ENCODE measurements around the gene DYNC1I2. TPM values are rescaled to one million over a fixed set of nuclear protein-coding genes. Genes with fewer than 3 reads are reported as not detected.

DYNC1I2 gene
- polyA plus RNA-seq, 1 donor from 2014 or later: 28.3 TPM

GRCh38 chr2:171703574-171704347 lies 16.5 kb downstream of the DYNC1I2 start:
- no peak overlapping the region for H3K27ac Mint-ChIP-seq
- peaks cover 7 to 12% (median 9%) of the 10 kb centered on the region in 3 donors for H3K4me1 Mint-ChIP-seq
- no peaks in the 10 kb centered on the region for H3K9me3 Mint-ChIP-seq
- no peaks in the 10 kb centered on the region for H3K36me3 Mint-ChIP-seq
- no peak overlapping the region for H3K4me3 Mint-ChIP-seq
- H3K27me3 Mint-ChIP-seq: no peaks in the 10 kb centered on the region

DNA sequence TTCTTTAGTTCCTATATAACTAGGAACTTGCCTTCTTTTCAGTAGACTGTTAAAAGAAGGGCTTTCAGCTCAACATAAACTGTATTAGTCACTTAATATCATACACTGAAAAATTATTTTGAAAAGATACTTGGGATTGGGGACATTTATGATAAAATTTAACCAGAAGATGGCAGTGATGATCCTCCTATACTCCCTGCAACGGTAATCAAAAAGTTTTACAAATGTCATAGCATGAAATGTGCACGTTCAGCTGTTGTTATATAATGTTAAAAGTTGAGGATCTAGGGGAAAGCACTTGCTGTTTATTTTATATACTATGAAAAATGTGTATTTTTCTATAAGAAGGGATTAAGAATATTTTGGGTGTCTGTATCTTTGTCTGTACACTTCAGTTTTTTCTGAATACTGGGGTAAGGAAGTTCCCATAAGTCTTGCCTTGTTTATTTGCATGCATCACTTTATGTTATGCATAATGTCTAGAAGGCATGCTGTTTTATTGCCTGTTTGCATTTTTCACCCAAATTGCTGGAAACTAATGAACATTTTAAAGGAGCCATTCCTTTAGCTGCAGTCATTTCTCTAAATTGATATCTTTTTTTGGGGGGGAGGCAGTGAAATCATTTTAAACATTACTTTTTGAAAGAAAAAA lies 19.0 kb downstream of the DYNC1I2 start:
- H3K27ac Mint-ChIP-seq: no peak overlapping the region
- H3K4me1 Mint-ChIP-seq: peaks cover 7 to 12% (median 9%) of the 10 kb centered on the region in 3 donors
- no peak overlapping the region for H3K4me3 Mint-ChIP-seq
- no peaks in the 10 kb centered on the region for H3K9me3 Mint-ChIP-seq
- no peaks in the 10 kb centered on the region for H3K27me3 Mint-ChIP-seq
- no peaks in the 10 kb centered on the region for H3K36me3 Mint-ChIP-seq

DNA sequence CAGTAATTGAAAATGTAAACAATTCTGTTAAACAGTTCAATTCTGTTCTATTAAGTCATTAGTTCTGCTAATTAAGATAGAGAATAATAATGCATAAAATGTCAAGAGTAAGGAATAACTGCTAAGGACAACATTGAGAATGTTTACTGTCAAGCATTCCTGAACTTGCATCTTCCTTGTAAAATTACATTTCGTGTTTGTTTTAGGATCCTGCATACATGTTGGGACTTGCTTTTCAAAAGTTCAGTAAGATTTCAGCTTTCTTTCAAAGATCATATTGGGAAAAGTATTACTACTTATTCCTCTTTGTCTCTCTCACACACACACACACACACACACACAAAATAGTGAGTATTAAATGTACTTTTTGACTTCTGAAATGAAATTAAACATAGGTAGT lies 20.5 kb downstream of the DYNC1I2 start:
- Mint-ChIP-seq H3K27ac (no peak overlapping the region), H3K36me3 (no peaks in the 10 kb centered on the region), H3K9me3 (no peaks in the 10 kb centered on the region), H3K27me3 (no peaks in the 10 kb centered on the region), H3K4me3 (no peak overlapping the region), H3K4me1 (peaks cover 7 to 12% (median 9%) of the 10 kb centered on the region in 3 donors)

DNA sequence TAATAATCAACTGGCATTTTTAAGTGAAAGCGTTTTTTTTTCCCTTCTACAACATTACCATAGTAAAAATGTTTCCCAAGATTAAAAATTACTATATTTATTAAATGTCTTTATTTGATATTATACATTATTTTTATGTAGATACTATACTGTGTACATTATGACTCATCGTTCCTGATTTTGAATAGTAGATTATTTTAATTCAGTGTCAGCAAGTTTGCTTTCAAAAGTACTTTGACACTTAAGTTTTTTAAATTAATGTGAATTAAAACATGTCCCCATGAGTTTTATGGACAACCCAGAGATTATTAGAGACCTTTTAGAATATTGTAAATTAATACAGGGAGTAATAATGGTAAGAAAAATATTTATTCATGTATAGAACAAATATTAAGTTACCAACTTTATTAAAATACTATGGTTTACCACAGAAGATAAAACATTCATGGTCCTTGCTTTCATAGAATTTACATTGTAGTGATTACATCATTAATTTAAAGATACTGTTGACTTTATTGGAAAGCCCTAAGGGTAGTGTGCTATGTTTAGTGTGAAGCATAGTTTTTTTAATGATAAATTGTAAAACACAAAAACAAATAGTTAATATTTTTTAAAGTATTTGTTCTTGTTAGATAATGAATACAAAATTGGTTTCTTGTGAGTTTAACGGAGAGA lies 21.9 kb downstream of the DYNC1I2 start:
- H3K9me3 Mint-ChIP-seq: no peaks in the 10 kb centered on the region
- no peaks in the 10 kb centered on the region for H3K27me3 Mint-ChIP-seq
- H3K36me3 Mint-ChIP-seq: peaks cover 3% of the 10 kb centered on the region
- H3K4me1 Mint-ChIP-seq: peaks cover 2 to 6% (median 3%) of the 10 kb centered on the region in 3 donors
- no peak overlapping the region for H3K4me3 Mint-ChIP-seq
- H3K27ac Mint-ChIP-seq: no peak overlapping the region

- no peak overlapping the region for H3K27ac Mint-ChIP-seq
- no peaks in the 10 kb centered on the region for H3K9me3 Mint-ChIP-seq
- no peaks in the 10 kb centered on the region for H3K27me3 Mint-ChIP-seq
- H3K36me3 Mint-ChIP-seq: peaks cover 3% of the 10 kb centered on the region
- H3K4me3 Mint-ChIP-seq: no peak overlapping the region
- H3K4me1 Mint-ChIP-seq: peaks cover 0 to 2% (median 2%) of the 10 kb centered on the region in 3 donors
Measured at GRCh38 chr2:171711351-171711750, 24.1 kb downstream of the DYNC1I2 start.

- Mint-ChIP-seq H3K36me3 (peaks cover 3% of the 10 kb centered on the region), H3K4me1 (no peaks in the 10 kb centered on the region), H3K9me3 (no peaks in the 10 kb centered on the region), H3K4me3 (no peak overlapping the region), H3K27ac (no peak overlapping the region), H3K27me3 (no peaks in the 10 kb centered on the region)
Measured at GRCh38 chr2:171712051-171712450, 24.8 kb downstream of the DYNC1I2 start.

GRCh38 chr2:171718720-171719119 lies 31.5 kb downstream of the DYNC1I2 start:
- H3K27me3 Mint-ChIP-seq: no peaks in the 10 kb centered on the region
- peaks cover 0 to 3% (median 0%) of the 10 kb centered on the region in 3 donors for H3K4me1 Mint-ChIP-seq
- H3K9me3 Mint-ChIP-seq: no peaks in the 10 kb centered on the region
- no peaks in the 10 kb centered on the region for H3K36me3 Mint-ChIP-seq
- H3K4me3 Mint-ChIP-seq: no peak overlapping the region
- H3K27ac Mint-ChIP-seq: no peak overlapping the region

DNA sequence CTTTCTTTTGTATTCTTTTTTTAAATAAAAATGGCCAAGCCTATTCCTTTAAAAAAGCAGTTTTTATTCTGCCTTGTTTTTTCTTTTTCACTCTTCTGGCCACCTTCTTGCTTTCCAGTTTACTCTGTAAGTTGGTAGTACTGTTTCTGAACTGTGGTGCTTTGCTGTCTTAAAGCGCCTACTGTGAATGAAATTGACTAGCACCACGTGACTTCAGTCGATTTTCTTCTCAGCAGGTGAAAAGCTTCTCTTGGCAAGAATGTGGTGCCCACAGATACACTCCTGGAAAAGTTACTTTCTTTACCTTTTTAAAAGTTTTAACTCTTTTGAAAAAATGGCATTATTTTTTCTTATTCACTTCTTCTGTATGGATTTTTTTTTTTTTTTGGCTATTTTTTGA lies 32.4 kb downstream of the DYNC1I2 start:
- peaks cover 0 to 3% (median 0%) of the 10 kb centered on the region in 3 donors for H3K4me1 Mint-ChIP-seq
- no peaks in the 10 kb centered on the region for H3K9me3 Mint-ChIP-seq
- H3K4me3 Mint-ChIP-seq: no peak overlapping the region
- H3K27ac Mint-ChIP-seq: no peak overlapping the region
- H3K36me3 Mint-ChIP-seq: peaks cover 3% of the 10 kb centered on the region
- no peaks in the 10 kb centered on the region for H3K27me3 Mint-ChIP-seq

DNA sequence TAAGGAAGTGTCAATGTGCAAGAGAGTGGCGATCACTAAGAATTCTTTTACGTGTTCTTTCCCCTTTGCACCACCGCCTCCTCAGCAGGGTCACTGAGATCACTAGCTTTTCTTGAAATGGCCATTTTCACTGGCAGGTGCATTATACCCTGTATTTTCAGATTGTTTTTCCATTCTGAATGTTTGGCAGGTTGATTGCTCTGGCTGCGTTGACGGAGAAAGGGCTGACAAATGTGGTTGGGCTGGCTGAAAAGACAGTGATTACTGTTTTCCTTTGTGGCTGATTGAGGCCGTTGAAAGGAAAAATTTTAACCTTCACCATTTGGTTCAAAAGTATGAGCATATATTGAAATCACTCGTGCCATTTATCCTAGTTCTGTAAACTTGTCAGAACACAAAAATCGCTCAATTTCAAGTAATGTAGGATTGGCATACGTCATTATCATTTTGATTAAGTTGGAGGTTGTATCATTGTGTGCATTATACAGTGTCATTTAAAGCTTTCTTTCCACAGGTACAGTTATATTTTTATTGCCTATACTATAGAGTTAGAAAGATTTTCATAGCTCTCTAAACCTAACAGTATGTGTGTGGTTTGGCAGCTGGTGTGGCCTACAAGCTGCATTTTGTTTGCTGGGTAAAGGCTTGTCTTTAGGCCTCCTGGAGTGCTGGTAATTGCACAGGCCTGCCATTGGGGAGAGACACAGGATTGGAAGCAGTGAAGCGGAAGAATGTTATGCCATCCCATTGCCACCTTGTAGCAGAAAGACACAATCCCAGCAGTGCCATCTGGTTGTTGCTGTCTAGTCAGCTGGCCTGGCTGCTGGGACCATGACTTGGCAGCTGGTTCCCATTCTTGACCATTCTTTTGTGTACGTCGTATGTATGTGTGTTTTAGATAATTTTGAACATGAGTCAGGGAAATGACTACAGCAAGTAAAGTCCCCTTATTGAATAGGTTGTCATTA lies 36.7 kb downstream of the DYNC1I2 start:
- H3K4me1 Mint-ChIP-seq: peaks cover 0 to 3% (median 0%) of the 10 kb centered on the region in 3 donors
- no peaks in the 10 kb centered on the region for H3K9me3 Mint-ChIP-seq
- peaks cover 7% of the 10 kb centered on the region for H3K36me3 Mint-ChIP-seq
- H3K27ac Mint-ChIP-seq: no peak overlapping the region
- H3K27me3 Mint-ChIP-seq: no peaks in the 10 kb centered on the region
- H3K4me3 Mint-ChIP-seq: no peak overlapping the region

DNA sequence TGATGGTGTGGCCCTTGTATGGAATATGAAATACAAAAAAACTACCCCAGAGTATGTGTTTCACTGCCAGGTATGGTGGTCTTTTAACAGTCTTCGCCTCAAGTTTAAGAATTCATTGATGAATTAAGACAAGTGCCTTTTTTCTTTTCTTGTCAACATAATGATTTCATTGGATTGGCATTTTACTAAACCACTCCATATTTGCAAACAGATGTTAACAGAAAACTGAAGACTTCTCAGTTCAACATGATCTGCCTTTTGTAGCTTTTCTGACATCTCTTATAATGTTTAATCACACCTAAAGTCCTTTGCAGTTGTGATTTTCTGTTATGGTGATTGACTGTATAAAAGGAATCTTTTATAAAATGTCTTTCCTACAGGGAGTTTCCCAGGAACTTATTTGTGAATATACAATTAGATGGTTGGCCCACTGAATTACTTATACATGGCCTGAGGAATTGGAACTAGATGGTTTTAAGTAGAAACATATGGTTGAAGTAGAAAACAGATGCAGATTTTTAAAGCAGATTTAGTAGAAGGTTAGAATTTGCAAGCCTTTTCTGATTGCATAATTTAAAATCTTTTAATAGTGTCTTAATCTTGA lies 39.7 kb downstream of the DYNC1I2 start:
- Mint-ChIP-seq H3K4me1 (no peaks in the 10 kb centered on the region), H3K27ac (no peak overlapping the region), H3K9me3 (no peaks in the 10 kb centered on the region), H3K27me3 (no peaks in the 10 kb centered on the region), H3K36me3 (peaks cover 14% of the 10 kb centered on the region), H3K4me3 (no peak overlapping the region)

DNA sequence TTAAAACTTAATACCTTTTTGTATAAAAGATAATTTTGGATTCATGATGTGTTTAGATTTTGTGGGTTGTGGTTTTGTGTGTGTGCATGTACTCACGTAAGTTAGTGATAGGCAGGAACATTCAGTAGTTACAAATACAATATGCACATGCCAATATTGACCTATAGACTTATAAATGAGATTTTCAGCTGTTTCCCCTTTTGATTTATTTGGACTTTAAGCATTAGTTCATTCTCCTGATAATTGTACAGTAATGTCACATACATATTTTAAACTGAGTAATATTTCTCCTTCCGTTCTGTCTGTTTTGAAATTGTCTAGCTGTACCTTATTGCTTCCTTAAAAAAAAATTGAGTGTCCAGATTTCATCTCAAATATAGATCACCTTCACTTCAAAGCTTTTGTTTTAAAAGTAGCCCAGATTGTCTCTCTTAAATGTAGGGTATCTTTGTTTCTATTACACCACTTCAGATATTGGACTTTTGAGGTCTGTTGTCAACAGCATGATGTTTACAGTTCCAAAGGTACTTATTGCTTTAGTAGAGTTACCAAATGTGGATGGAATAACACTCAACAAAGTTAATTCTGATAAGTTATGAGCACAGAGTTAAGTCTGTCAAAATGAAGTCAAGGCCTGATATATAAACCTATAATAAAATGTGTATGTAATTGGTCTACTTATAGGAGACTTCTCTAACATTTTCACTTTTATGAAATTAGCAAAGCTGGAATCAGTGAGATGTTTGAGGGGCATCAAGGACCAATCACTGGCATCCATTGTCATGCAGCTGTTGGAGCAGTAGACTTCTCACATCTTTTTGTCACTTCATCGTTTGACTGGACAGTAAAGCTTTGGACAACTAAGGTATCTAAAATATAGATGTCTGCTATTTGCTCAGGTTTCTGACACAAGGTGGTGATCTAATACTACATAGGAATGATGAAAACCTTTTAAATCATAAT lies 42.0 kb downstream of the DYNC1I2 start:
- Mint-ChIP-seq H3K4me3 (no peak overlapping the region), H3K36me3 (peaks cover 15% of the 10 kb centered on the region), H3K4me1 (no peaks in the 10 kb centered on the region), H3K9me3 (no peaks in the 10 kb centered on the region), H3K27ac (no peak overlapping the region), H3K27me3 (no peaks in the 10 kb centered on the region)

DNA sequence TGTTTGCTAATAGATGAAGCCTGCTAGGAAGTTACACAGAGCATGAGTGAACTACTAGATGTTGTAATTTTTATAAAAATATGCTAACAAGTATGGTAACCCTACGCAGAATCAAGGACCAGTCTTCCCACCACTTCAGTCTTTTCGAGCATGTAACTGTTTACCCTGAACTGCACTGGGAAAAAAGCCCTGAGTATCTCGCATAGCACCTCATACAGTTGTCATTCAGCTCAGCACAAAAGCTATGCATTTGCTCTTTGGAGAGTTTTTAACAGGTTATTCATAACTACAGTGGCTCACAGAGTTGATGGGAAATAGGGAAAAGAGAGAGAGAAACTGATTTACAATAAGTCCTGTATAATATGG lies 42.7 kb downstream of the DYNC1I2 start:
- H3K9me3 Mint-ChIP-seq: no peaks in the 10 kb centered on the region
- no peaks in the 10 kb centered on the region for H3K4me1 Mint-ChIP-seq
- no peak overlapping the region for H3K27ac Mint-ChIP-seq
- H3K27me3 Mint-ChIP-seq: no peaks in the 10 kb centered on the region
- peaks cover 16% of the 10 kb centered on the region for H3K36me3 Mint-ChIP-seq
- H3K4me3 Mint-ChIP-seq: no peak overlapping the region

- Mint-ChIP-seq H3K4me3 (no peak overlapping the region), H3K36me3 (peaks cover 19% of the 10 kb centered on the region), H3K9me3 (no peaks in the 10 kb centered on the region), H3K27ac (no peak overlapping the region), H3K27me3 (no peaks in the 10 kb centered on the region), H3K4me1 (peaks cover 0 to 7% (median 5%) of the 10 kb centered on the region in 3 donors)
Measured at GRCh38 chr2:171735991-171736710, 48.9 kb downstream of the DYNC1I2 start.

All from IgD-negative memory B cell (primary cell).